Karpas-422 (cell line): ENCODE measurements around the gene NAA15. TPM values are rescaled to one million over a fixed set of nuclear protein-coding genes. Genes with fewer than 3 reads are reported as not detected.

Experiments
- DNase-seq: peaks from one replicate; pipeline ENCODE4 v3.0.0-alpha.2; 2015
- H2AFZ ChIP-seq: fragments of 200-600 bp; sonication (generic); 2 replicates; pipeline ENCODE4 v1.6.1; 2014; ENCODE audit warnings: antibody characterized with exemption, low read length, mixed read lengths
- H3K27ac ChIP-seq: fragments of 200-600 bp; sonication (generic); 2 replicates; pipeline ENCODE4 v1.5.1; 2014; ENCODE audit warnings: mild to moderate bottlenecking, low read length, moderate library complexity
- H3K27me3 ChIP-seq: fragments of 200-600 bp; sonication (generic); 2 replicates; pipeline ENCODE4 v1.6.1; 2014; ENCODE audit warnings: low read length, mixed read lengths
- H3K36me3 ChIP-seq: fragments of 200-600 bp; sonication (generic); 2 replicates; pipeline ENCODE4 v1.6.1; 2014; ENCODE audit warnings: low read length, mixed read lengths; ENCODE audit not compliant: insufficient read depth
- H3K4me1 ChIP-seq: fragments of 200-600 bp; sonication (generic); 2 replicates; pipeline ENCODE4 v1.6.1; 2014; ENCODE audit warnings: mild to moderate bottlenecking, low read length, mixed read lengths
- H3K4me2 ChIP-seq: fragments of 200-600 bp; sonication (generic); 2 replicates; pipeline ENCODE4 v1.6.1; 2014; ENCODE audit warnings: low read length, low read depth, mild to moderate bottlenecking; ENCODE audit not compliant: poor library complexity, severe bottlenecking
- H3K4me3 ChIP-seq: fragments of 200-600 bp; sonication (generic); 2 replicates; pipeline ENCODE4 v1.5.1; 2014; ENCODE audit warnings: mild to moderate bottlenecking, antibody characterized with exemption, low read length, mixed read lengths
- H3K79me2 ChIP-seq: fragments of 200-600 bp; sonication (generic); 2 replicates; pipeline ENCODE4 v1.6.1; 2014; ENCODE audit warnings: mild to moderate bottlenecking, low read length, mixed read lengths
- H3K9ac ChIP-seq: fragments of 200-600 bp; sonication (generic); 2 replicates; pipeline ENCODE4 v1.6.0; 2014; ENCODE audit warnings: low read length
- H3K9me2 ChIP-seq: fragments of 200-600 bp; sonication (generic), shearing (Covaris generic); replicated peaks from 2 replicates; pipeline ENCODE4 v1.6.0; 2014; ENCODE audit warnings: mild to moderate bottlenecking, low read length, moderate library complexity; ENCODE audit not compliant: insufficient read depth
- H3K9me3 ChIP-seq: fragments of 300-700, 200-600 bp; sonication (generic); 2 replicates; pipeline ENCODE4 v1.6.1; 2014; ENCODE audit warnings: low read length, mixed read lengths
- H4K20me1 ChIP-seq: fragments of 200-600 bp; sonication (generic); 2 replicates; pipeline ENCODE4 v1.6.1; 2014; ENCODE audit warnings: mild to moderate bottlenecking, antibody characterized with exemption, low read length, low read depth; ENCODE audit not compliant: insufficient read depth
- total RNA-seq: library from RNA; depleted of rRNA; stranded (reverse); fragments of >200 nt; shearing (Covaris generic); gene quantifications from 2 replicates; pipeline ENCODE4 v1.2.3, GENCODE V29; 2014; ENCODE audit warnings: low replicate concordance

Gene NAA15
- total RNA-seq, 1 experiment from 2014 or later, result 44.3 TPM

GRCh38 chr4:139282065-139282720 is 19.1 kb upstream of the NAA15 start:
- H3K9me2 ChIP-seq, result no peaks in the 10 kb centered on the region
- no peak for DNase-seq
- H3K4me2 ChIP-seq, result no peak overlapping the region
- H3K4me3 ChIP-seq, result no peak overlapping the region
- no peaks in the 10 kb centered on the region for H3K9me3 ChIP-seq
- no peaks in the 10 kb centered on the region for H3K36me3 ChIP-seq
- H3K27ac ChIP-seq, result no peak overlapping the region
- H2AFZ ChIP-seq, result no peak overlapping the region
- no peaks in the 10 kb centered on the region for H3K27me3 ChIP-seq
- no peaks in the 10 kb centered on the region for H3K79me2 ChIP-seq
- H3K9ac ChIP-seq, result no peak overlapping the region
- H4K20me1 ChIP-seq, result no peaks in the 10 kb centered on the region
- H3K4me1 ChIP-seq, result no peaks in the 10 kb centered on the region

- no peaks in the 10 kb centered on the region for H3K9me3 ChIP-seq
These were observed 18.6 kb upstream of the NAA15 start for GRCh38 chr4:139282721-139283075.

GRCh38 chr4:139286186-139286698 is 15.1 kb upstream of the NAA15 start:
- H3K27ac ChIP-seq, result no peak overlapping the region
- H3K9ac ChIP-seq, result no peak overlapping the region
- no peak overlapping the region for H3K4me2 ChIP-seq
- H3K9me3 ChIP-seq, result no peaks in the 10 kb centered on the region
- no peaks in the 10 kb centered on the region for H3K9me2 ChIP-seq
- H3K36me3 ChIP-seq, result 0 out of 2 replicates have a peak, but pooled peaks cover 3% of the 10 kb centered on the region
- H3K4me3 ChIP-seq, result no peak overlapping the region
- no peaks in the 10 kb centered on the region for H4K20me1 ChIP-seq
- DNase-seq, result no peak
- no peak overlapping the region for H2AFZ ChIP-seq
- no peaks in the 10 kb centered on the region for H3K27me3 ChIP-seq
- H3K4me1 ChIP-seq, result no peaks in the 10 kb centered on the region
- H3K79me2 ChIP-seq, result no peaks in the 10 kb centered on the region

More at GRCh38 chr4:139282721-139283075, 18.6 kb upstream of the NAA15 start:
- H3K79me2 ChIP-seq, result no peaks in the 10 kb centered on the region
- no peak overlapping the region for H3K4me2 ChIP-seq
- H3K27me3 ChIP-seq, result no peaks in the 10 kb centered on the region
- DNase-seq, result no peak
- H4K20me1 ChIP-seq, result no peaks in the 10 kb centered on the region
- no peaks in the 10 kb centered on the region for H3K9me2 ChIP-seq
- no peak overlapping the region for H3K9ac ChIP-seq
- H2AFZ ChIP-seq, result no peak overlapping the region
- no peaks in the 10 kb centered on the region for H3K4me1 ChIP-seq
- no peaks in the 10 kb centered on the region for H3K36me3 ChIP-seq
- no peak overlapping the region for H3K4me3 ChIP-seq
- H3K27ac ChIP-seq, result no peak overlapping the region

- peaks cover 15% of the 10 kb centered on the region; the same call in 1 of the 2 replicates for H3K36me3 ChIP-seq
- H3K4me1 ChIP-seq, result peaks cover 42% of the 10 kb centered on the region
- H3K9me3 ChIP-seq, result no peaks in the 10 kb centered on the region
- peak overlapping the region; percentile 99 for H3K4me3 ChIP-seq
- DNase-seq, result peak; percentile 98
- no peaks in the 10 kb centered on the region for H4K20me1 ChIP-seq
- H3K9me2 ChIP-seq, result no peaks in the 10 kb centered on the region
- peak overlapping the region; percentile 99 for H2AFZ ChIP-seq
- peak overlapping the region; percentile 80 for H3K4me2 ChIP-seq
- peak overlapping the region; percentile 66 for H3K27ac ChIP-seq
- H3K9ac ChIP-seq, result peak overlapping the region; percentile 98
- H3K79me2 ChIP-seq, result peaks cover 32% of the 10 kb centered on the region
- H3K27me3 ChIP-seq, result no peaks in the 10 kb centered on the region
These were observed 5.9 kb upstream of the NAA15 start for GRCh38 chr4:139295206-139295941.

- H3K27me3 ChIP-seq, result no peaks in the 10 kb centered on the region
- peak overlapping the region; percentile 59 for H3K27ac ChIP-seq
- peak overlapping the region; percentile 99 for H3K4me3 ChIP-seq
- H3K36me3 ChIP-seq, result peaks cover 15% of the 10 kb centered on the region; the same call in 1 of the 2 replicates
- H3K79me2 ChIP-seq, result peaks cover 37% of the 10 kb centered on the region
- H3K4me2 ChIP-seq, result peak overlapping the region; percentile 80
- peak overlapping the region; percentile 74 for H2AFZ ChIP-seq
- peaks cover 44% of the 10 kb centered on the region for H3K4me1 ChIP-seq
- no peaks in the 10 kb centered on the region for H3K9me2 ChIP-seq
- H3K9ac ChIP-seq, result peak overlapping the region; percentile 98
- H4K20me1 ChIP-seq, result no peaks in the 10 kb centered on the region
- H3K9me3 ChIP-seq, result no peaks in the 10 kb centered on the region
- DNase-seq, result no peak
These were observed 5.4 kb upstream of the NAA15 start for GRCh38 chr4:139295942-139296299.

- H3K9ac ChIP-seq, result 0 out of 2 replicates have a peak overlapping the region, but pooled peaks have one; percentile 7
- 0 out of 2 replicates have a peak overlapping the region, but pooled peaks have one; percentile 19 for H2AFZ ChIP-seq
- no peaks in the 10 kb centered on the region for H3K9me3 ChIP-seq
- peaks cover 44% of the 10 kb centered on the region for H3K79me2 ChIP-seq
- peak overlapping the region; percentile 80 for H3K4me2 ChIP-seq
- H3K27ac ChIP-seq, result peak overlapping the region; percentile 59; the same call in 1 of the 2 replicates
- no peaks in the 10 kb centered on the region for H3K27me3 ChIP-seq
- peaks cover 44% of the 10 kb centered on the region for H3K4me1 ChIP-seq
- 0 out of 2 replicates have a peak overlapping the region, but pooled peaks have one; percentile 99 for H3K4me3 ChIP-seq
- no peaks in the 10 kb centered on the region for H3K9me2 ChIP-seq
- DNase-seq, result no peak
- no peaks in the 10 kb centered on the region for H4K20me1 ChIP-seq
- H3K36me3 ChIP-seq, result peaks cover 10% of the 10 kb centered on the region; the same call in 1 of the 2 replicates
These were observed 4.3 kb upstream of the NAA15 start for GRCh38 chr4:139297001-139297410.

GRCh38 chr4:139299536-139299935 is 1.8 kb upstream of the NAA15 start:
- H3K27me3 ChIP-seq, result no peaks in the 10 kb centered on the region
- peaks cover 14% of the 10 kb centered on the region for H3K36me3 ChIP-seq
- peaks cover 47% of the 10 kb centered on the region for H3K4me1 ChIP-seq
- H3K9me3 ChIP-seq, result no peaks in the 10 kb centered on the region; the same call in 1 of the 2 replicates
- no peaks in the 10 kb centered on the region for H3K9me2 ChIP-seq
- peaks cover 56% of the 10 kb centered on the region for H3K79me2 ChIP-seq
- peak overlapping the region; percentile 80 for H3K4me2 ChIP-seq
- no peak for DNase-seq
- H3K9ac ChIP-seq, result peak overlapping the region; percentile 92
- peak overlapping the region; percentile 92 for H3K4me3 ChIP-seq
- peaks cover 11% of the 10 kb centered on the region for H4K20me1 ChIP-seq
- peak overlapping the region; percentile 59; the same call in 1 of the 2 replicates for H3K27ac ChIP-seq
- H2AFZ ChIP-seq, result no peak overlapping the region
